Left lobe of liver (tissue), 2 donors: Measurements from ENCODE around the gene SMAD7. TPM values are rescaled to one million over a fixed set of nuclear protein-coding genes. Genes with fewer than 3 reads are reported as not detected.
A peak's percentile ranks its signal among the peaks of the same experiment; 100 is the strongest.

ENCODE experiments used
- ATAC-seq: fragments of 200-7000 bp; cut with Tn5 transposase; one replicate; pipeline ENCODE4 v1.9.1; 2020; ENCODE audit warnings: mild to moderate bottlenecking, moderate library complexity
- DNase-seq: peaks from one replicate; pipeline ENCODE4 v3.0.0-alpha.2; 2020; ENCODE audit warnings: low spot score
- total RNA-seq: library from RNA; stranded (reverse); gene quantifications from one replicate; pipeline ENCODE4 v1.2.1, GENCODE V29; 2021
- donor health status: DM: no; HTN: no; CAD: no; lungs with moderate emphysema.
- donor health status: DM: no; HTN: yes; CAD: no.

SMAD7 gene
- total RNA-seq, 1 donor from 2014 or later = 12.4 TPM

DNA sequence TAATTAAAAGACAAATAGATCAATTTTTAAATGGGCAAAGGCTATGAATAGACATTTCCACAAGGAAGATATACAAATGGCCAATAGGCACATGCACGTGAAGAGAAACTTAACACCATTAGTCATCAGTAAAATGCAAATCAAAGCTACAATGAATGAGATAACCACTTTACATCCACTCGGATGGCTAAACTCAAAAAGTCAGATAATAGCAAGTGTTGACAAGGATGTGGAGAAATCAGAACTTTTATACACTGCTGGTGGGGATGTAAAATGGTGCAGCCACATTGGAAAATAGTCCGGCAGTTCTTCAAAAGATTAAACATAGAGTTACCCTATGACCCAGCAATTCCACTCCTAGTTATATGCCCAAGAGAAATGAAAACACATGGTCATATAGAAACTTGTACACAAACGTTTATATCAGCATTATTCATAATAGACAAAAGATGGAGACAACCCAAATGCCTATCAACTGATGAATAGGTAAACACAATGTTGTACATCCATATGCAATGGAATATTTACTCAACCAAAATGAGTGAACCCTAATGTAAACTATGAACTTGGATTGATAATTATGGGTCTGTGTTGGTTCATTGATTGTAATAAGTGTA is 51.1 kb downstream of the SMAD7 start:
- DNase-seq = no peak
- ATAC-seq = no peak

GRCh38 chr18:48898521-48898920 is 52.2 kb downstream of the SMAD7 start:
- no peak for DNase-seq
- no peak for ATAC-seq

- no peak for DNase-seq
- ATAC-seq = no peak
These were observed 53.2 kb downstream of the SMAD7 start for GRCh38 chr18:48897531-48897930.

GRCh38 chr18:48896875-48897511 is 53.8 kb downstream of the SMAD7 start:
- no peak for DNase-seq
- ATAC-seq = peak; percentile 40

DNA sequence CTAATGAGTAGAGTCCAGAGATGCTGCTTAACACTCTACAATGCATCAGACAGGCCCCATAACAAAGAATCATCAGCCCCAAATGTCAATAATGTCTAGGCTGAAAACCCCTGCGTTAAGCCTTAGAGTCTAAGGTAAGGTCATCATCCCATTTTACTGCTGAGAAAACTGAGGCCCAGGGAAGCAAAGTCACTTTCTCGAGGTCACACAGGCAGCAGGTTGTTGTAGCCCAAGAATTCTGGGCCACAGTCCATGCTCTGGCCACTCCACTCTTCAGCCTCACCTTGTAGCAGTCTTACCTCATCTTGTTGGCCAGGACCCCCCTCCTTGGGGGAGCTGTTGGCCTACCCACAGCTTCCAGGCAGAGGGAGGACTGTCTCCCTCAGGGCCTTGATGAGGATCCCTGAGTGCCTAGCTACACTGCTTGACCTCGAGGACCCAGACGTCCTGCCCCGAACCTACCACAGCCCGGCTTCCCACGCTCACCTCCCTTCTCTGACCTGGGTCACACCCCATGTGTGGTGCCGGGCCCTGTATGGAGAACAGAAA is 54.4 kb downstream of the SMAD7 start:
- no peak for DNase-seq

GRCh38 chr18:48894799-48895346 is 55.9 kb downstream of the SMAD7 start:
- no peak for DNase-seq

More for the DNA sequence above, 54.4 kb downstream of the SMAD7 start:
- ATAC-seq = no peak

GRCh38 chr18:48893608-48894600 is 56.9 kb downstream of the SMAD7 start:
- DNase-seq (peak; percentile 74), ATAC-seq (peak; percentile 82)

More at GRCh38 chr18:48894799-48895346, 55.9 kb downstream of the SMAD7 start:
- no peak for ATAC-seq

DNA sequence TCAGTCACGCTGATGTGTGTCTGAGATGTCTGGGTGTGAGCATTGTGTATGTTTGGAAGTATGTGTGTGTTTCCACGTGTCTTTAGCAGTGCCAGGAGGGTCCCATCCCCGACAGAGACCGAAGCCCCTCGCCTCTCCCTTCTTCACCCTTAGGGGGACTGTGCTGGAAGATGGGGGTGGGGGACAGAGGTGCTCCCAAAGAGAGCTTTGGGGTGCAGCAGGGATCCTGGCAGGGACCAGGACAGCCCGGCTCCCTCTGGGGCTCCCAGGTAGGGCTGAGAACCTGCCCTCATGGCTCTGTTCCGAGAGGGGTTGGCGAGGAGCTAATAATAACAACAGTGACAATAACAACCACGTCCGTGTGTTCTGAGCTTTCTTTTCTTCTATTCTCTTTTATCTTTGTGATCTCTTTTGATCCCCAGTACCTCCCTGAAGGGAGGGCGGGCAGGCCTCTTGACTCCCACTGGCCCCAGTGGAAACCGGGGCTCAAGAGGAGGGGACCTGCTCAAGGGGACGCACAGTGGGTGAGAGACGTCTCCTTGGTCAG is 57.6 kb downstream of the SMAD7 start:
- ATAC-seq (no peak), DNase-seq (no peak)

GRCh38 chr18:48892146-48892855 is 58.5 kb downstream of the SMAD7 start:
- no peak for DNase-seq

DNA sequence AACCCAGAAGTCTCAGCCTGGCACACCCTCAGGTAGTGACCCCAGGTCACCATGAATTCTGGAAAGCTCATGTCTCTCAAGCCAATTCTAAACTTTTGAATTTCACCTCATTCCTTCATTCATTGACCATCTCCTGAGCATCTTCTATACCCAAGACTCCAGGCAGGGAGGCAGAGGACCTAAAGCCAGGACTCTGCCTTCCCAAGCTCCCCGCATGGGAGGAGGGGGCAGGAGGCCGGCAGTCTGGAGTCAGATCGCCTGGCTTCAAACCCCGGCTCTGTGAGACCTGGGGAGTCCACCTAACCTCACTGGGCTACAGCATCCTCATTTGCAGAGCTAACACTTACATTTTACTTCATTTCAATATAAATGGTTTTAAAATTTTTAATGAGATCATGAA is 59.0 kb downstream of the SMAD7 start:
- no peak for ATAC-seq
- no peak for DNase-seq

More at GRCh38 chr18:48892146-48892855, 58.5 kb downstream of the SMAD7 start:
- ATAC-seq = no peak

- DNase-seq = no peak
- no peak for ATAC-seq
These were observed 60.6 kb downstream of the SMAD7 start for GRCh38 chr18:48889981-48890762.

DNA sequence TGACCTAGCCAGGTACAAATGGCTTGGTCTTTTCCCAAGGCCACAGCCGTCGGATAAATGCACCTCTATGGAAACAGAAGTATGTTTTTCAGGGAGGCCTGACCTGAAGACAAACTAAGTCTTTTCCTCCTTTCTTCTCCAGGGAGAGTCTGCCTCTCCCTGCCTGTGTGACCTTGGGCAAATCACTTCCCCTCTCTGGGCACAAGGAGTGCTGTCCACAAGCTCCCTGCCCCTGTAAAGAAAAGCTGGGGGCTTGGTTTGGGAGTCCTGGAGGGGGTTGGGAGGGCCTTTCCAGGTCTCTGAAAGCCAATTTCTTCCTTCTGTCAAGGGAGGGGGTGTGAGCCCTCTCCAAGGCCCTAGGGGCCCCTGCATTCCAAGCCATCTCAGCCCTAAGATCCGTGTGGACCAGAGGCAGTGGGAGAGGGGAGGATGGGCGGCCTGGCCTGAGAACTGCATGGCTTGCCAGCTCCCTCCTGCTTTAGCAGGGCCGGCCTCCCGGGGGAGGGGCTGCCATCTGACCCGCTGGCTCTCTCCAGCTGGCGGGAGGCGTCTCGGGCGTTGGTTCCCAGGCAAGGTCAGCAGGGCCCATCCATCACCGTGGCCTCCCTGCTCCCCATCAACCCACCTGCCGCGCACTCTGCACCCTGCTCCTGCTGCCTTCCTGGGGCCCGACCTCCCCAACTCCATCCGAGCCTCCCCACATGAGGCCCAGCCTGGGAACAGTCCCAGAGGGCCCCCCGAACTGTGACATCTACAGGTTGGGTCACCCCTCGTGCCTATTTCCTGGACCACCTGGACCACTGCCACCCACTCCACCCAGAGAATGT is 61.4 kb downstream of the SMAD7 start:
- ATAC-seq (no peak), DNase-seq (no peak)

- no peak for ATAC-seq
- no peak for DNase-seq
These were observed 62.0 kb downstream of the SMAD7 start for GRCh38 chr18:48888773-48889080.

GRCh38 chr18:48887905-48888772 is 62.6 kb downstream of the SMAD7 start:
- ATAC-seq = peak; percentile 51
- no peak for DNase-seq

GRCh38 chr18:48887294-48887904 is 63.4 kb downstream of the SMAD7 start:
- ATAC-seq = no peak
- DNase-seq = no peak

DNA sequence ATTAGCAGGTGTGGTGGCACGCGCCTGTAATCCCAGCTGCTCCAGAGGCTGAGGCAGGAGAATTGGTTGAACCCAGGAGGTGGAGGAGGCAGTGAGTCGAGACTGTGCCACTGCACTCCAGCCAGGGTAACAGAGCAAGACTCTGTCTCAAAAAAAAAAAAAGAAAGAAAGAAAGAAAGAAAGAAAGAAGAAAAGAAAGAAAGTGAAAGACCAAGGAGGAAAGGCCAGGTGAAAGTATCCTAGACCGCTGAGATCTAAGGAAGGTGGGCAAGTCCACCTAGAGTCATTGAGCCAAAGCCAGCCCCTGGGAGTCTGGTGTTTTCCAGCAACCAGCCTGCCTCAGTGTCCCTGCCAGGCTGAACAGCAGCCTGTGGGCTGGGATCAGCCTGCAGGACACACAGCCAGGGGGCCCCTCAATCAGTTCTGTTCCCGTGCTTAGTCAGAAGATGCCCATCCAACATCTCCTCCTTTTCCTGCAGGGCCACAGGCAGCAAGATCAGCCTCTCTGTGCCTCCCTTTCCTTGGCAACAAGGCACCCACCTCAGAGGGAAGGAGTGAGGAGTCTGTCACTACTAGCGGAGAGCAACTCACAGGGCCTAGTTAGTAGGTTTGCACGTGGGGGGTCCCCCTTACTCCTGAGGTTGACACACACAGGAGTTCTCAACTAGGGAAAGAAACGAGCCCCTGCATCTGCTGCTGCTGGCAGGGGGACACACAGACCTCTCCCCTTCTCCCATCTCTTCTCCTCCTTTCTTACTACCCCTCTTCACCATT is 64.1 kb downstream of the SMAD7 start:
- DNase-seq (no peak), ATAC-seq (no peak)
